SK-N-SH (cell line): ENCODE measurements around the gene KANK4.

ENCODE experiments used
- EZH2phosphoT487 ChIP-seq: fragments of 200-600 bp; sonication (generic); IDR thresholded peaks from 2 replicates; pipeline ENCODE4 v1.6.1; 2017; ENCODE audit warnings: low read depth, mixed run types, mild to moderate bottlenecking, antibody characterized with exemption, moderate library complexity, borderline replicate concordance
- GABPA ChIP-seq: IDR thresholded peaks from 2 replicates; pipeline ENCODE4 v1.4.0; 2012; ENCODE audit warnings: low read depth, mild to moderate bottlenecking
- MXI1 ChIP-seq: IDR thresholded peaks from 2 replicates; pipeline ENCODE4 v1.6.1; 2012; ENCODE audit warnings: mild to moderate bottlenecking, low read depth, low read length, improper control_type of control experiment
- POLR2AphosphoS5 ChIP-seq: IDR thresholded peaks from 2 replicates; pipeline ENCODE4 v1.6.1; 2012; ENCODE audit warnings: low read depth, low read length
- RCOR1 ChIP-seq: fragments of 150-350 bp; IDR thresholded peaks from 2 replicates; pipeline ENCODE4 v1.6.1; 2017; ENCODE audit warnings: antibody characterized with exemption, low read length
- RXRA ChIP-seq: IDR thresholded peaks from 2 replicates; pipeline ENCODE4 v1.4.0; 2012; ENCODE audit warnings: low read depth, mild to moderate bottlenecking, borderline replicate concordance
- TAF1 ChIP-seq: IDR thresholded peaks from 2 replicates; pipeline ENCODE4 v1.6.1; 2012; ENCODE audit warnings: low read depth, mild to moderate bottlenecking, low read length, moderate library complexity, borderline replicate concordance
- TEAD4 ChIP-seq: IDR thresholded peaks from 2 replicates; pipeline ENCODE4 v1.4.0; 2012; ENCODE audit warnings: mild to moderate bottlenecking, borderline replicate concordance; ENCODE audit not compliant: insufficient read depth
- TF ChIP-seq, protein P1 (sequence below): fragments of 200-600 bp; sonication (generic); IDR thresholded peaks from 2 replicates; pipeline ENCODE4 v1.6.1; 2017; ENCODE audit warnings: antibody characterized with exemption, mild to moderate bottlenecking, moderate library complexity
- TF ChIP-seq, protein P2 (sequence below): fragments of 150-350 bp; IDR thresholded peaks from 2 replicates; pipeline ENCODE4 v1.6.1; 2016; ENCODE audit warnings: mild to moderate bottlenecking, low read depth, low read length

DNA sequence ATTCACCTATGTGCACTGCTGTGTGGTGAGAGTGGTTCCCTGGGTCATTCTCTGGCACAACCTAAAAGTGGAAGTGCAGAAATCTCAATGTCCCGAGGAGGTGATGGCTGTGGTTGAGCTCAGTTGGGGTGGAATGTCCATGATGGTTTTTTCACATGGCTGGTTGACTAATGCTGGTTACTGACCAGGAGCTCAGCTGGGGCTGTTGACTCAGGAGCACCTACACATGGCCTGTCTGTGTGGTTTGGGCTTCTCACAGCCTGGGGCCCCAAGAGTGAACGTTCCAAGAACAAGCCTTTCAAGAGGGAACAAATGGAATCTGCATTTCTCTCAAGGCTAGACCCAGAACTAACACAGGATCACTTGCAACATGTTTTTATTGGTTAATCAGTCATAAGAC is 6.4 kb upstream of the KANK4 start:
- TF ChIP-seq TAF1 (no peak), MXI1 (no peak), POLR2AphosphoS5 (no peak), RCOR1 (no peak), TEAD4 (no peak), EZH2phosphoT487 (no peak), GABPA (no peak), RXRA (no peak)
- TF ChIP-seq, protein P1, sequence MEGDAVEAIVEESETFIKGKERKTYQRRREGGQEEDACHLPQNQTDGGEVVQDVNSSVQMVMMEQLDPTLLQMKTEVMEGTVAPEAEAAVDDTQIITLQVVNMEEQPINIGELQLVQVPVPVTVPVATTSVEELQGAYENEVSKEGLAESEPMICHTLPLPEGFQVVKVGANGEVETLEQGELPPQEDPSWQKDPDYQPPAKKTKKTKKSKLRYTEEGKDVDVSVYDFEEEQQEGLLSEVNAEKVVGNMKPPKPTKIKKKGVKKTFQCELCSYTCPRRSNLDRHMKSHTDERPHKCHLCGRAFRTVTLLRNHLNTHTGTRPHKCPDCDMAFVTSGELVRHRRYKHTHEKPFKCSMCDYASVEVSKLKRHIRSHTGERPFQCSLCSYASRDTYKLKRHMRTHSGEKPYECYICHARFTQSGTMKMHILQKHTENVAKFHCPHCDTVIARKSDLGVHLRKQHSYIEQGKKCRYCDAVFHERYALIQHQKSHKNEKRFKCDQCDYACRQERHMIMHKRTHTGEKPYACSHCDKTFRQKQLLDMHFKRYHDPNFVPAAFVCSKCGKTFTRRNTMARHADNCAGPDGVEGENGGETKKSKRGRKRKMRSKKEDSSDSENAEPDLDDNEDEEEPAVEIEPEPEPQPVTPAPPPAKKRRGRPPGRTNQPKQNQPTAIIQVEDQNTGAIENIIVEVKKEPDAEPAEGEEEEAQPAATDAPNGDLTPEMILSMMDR, result no peak
- TF ChIP-seq, protein P2, sequence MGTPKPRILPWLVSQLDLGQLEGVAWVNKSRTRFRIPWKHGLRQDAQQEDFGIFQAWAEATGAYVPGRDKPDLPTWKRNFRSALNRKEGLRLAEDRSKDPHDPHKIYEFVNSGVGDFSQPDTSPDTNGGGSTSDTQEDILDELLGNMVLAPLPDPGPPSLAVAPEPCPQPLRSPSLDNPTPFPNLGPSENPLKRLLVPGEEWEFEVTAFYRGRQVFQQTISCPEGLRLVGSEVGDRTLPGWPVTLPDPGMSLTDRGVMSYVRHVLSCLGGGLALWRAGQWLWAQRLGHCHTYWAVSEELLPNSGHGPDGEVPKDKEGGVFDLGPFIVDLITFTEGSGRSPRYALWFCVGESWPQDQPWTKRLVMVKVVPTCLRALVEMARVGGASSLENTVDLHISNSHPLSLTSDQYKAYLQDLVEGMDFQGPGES, result no peak
